ENCODE data around the gene SCEL.

The SCEL gene

DNA sequence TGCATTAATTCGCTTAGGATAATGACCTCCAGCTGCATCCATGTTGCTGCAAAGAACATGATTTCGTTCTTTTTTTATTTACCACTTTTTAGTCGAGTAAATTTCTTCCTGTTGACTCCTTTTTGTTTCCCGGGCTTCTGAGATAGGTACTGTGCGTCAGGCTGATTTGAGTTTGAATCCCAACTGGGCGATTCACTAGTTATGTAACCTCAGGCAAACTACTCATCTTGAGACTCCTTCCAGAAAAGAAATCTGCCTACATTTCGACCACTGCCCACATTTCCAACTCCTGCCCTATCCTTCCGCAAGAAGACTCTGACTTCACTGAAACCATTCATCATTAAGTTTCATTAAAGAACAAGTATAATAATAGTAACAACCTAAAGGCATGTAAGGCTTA, 8.2 kb downstream of the SCEL start:
- Histone ChIP-seq H3K36me3 (ENCODE audit: control insufficient read depth in 2 of 2, insufficient read depth in 1 of 2, low read length in 2 of 2) (no peaks in the 10 kb centered on the region), H3K27ac (ENCODE audit: extremely low read depth, low read depth, low read length) (no peak overlapping the region), H3K4me1 (ENCODE audit: control insufficient read depth, insufficient read depth, low read length) (no peaks in the 10 kb centered on the region), H3K4me3 (ENCODE audit: low read depth, low read length) (no peak overlapping the region), H3K9me3 (ENCODE audit: control insufficient read depth, insufficient read depth, low read depth, low read length) (no peaks in the 10 kb centered on the region)
- ChIA-PET CTCF (interaction anchor here (1.1 to 2.0 kb wide), 2 partner anchors 50 to 66 kb away, joined by 3 to 6 read pairs; no protein-coding TSS in a partner anchor), POLR2A (no interaction called here)
- TF ChIP-seq ZSCAN30 (tag by site-specific recombination; IDR thresholded peaks at IDR 0.05) (no peak), PRDM2 (tag by site-specific recombination; IDR thresholded peaks at IDR 0.05; ENCODE audit: borderline replicate concordance) (no peak), KLF7 (tag by site-specific recombination; IDR thresholded peaks at IDR 0.05; ENCODE audit: borderline replicate concordance) (no peak)

DNA sequence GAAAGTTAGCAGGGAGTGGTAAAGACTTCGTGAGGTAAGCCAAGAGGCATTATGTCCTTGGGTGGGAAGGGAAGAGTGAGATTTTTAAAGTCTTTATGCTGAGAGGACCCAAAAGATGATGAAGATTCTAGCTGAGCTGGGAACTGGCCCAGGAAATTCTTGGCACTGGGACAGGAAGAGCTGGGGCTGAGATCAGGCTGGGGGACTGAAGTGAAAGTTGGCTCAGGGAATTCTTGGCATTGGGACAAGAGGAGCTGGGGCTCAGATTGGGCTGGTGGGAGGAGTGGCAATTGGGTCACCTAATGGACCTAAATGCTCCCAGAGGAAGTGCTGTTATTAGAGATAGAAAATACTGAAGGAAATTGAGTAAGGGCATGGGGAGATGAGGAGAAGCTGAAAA, 8.8 kb downstream of the SCEL start:
- POLR2A ChIA-PET = no interaction called here
- H3K27ac ChIP-seq (ENCODE audit: extremely low read depth, low read depth, low read length) = no peak overlapping the region
- no peak overlapping the region for H3K4me3 ChIP-seq (ENCODE audit: low read depth, low read length)
- H3K9me3 ChIP-seq (ENCODE audit: control insufficient read depth, insufficient read depth, low read depth, low read length) = no peaks in the 10 kb centered on the region
- TF ChIP-seq ZNF335 (tag by site-specific recombination; conservative IDR thresholded peaks at IDR 0.05) (0 out of 2 replicates have a peak, but pooled peaks have one; percentile 5), PRDM1 (tag by site-specific recombination; IDR thresholded peaks at IDR 0.05) (no peak), SETDB1 (IDR thresholded peaks at IDR 0.05; ENCODE audit: insufficient read length, low read length) (no peak), ZNF423 (tag by site-specific recombination; IDR thresholded peaks at IDR 0.05) (no peak), ZNF660 (tag by site-specific recombination; IDR thresholded peaks at IDR 0.05) (0 out of 2 replicates have a peak, but pooled peaks have one; percentile 48), ZNF121 (tag by site-specific recombination; IDR thresholded peaks at IDR 0.05) (no peak), ZNF571 (tag by site-specific recombination; IDR thresholded peaks at IDR 0.05) (no peak)
- TF ChIP-seq, protein P1, sequence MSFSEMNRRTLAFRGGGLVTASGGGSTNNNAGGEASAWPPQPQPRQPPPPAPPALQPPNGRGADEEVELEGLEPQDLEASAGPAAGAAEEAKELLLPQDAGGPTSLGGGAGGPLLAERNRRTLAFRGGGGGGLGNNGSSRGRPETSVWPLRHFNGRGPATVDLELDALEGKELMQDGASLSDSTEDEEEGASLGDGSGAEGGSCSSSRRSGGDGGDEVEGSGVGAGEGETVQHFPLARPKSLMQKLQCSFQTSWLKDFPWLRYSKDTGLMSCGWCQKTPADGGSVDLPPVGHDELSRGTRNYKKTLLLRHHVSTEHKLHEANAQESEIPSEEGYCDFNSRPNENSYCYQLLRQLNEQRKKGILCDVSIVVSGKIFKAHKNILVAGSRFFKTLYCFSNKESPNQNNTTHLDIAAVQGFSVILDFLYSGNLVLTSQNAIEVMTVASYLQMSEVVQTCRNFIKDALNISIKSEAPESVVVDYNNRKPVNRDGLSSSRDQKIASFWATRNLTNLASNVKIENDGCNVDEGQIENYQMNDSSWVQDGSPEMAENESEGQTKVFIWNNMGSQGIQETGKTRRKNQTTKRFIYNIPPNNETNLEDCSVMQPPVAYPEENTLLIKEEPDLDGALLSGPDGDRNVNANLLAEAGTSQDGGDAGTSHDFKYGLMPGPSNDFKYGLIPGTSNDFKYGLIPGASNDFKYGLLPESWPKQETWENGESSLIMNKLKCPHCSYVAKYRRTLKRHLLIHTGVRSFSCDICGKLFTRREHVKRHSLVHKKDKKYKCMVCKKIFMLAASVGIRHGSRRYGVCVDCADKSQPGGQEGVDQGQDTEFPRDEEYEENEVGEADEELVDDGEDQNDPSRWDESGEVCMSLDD (tag by site-specific recombination; IDR thresholded peaks at IDR 0.05) = no peak
- TF ChIP-seq, protein P2, sequence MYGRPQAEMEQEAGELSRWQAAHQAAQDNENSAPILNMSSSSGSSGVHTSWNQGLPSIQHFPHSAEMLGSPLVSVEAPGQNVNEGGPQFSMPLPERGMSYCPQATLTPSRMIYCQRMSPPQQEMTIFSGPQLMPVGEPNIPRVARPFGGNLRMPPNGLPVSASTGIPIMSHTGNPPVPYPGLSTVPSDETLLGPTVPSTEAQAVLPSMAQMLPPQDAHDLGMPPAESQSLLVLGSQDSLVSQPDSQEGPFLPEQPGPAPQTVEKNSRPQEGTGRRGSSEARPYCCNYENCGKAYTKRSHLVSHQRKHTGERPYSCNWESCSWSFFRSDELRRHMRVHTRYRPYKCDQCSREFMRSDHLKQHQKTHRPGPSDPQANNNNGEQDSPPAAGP (tag by site-specific recombination; IDR thresholded peaks at IDR 0.05) = no peak
- no peaks in the 10 kb centered on the region for H3K36me3 ChIP-seq (ENCODE audit: control insufficient read depth in 2 of 2, insufficient read depth in 1 of 2, low read length in 2 of 2)
- CTCF ChIA-PET = interaction anchor here (0.6 to 2.0 kb wide), 4 partner anchors 51 to 410 kb away, joined by 3 to 6 read pairs (median 3); no protein-coding TSS in a partner anchor
- no peaks in the 10 kb centered on the region for H3K4me1 ChIP-seq (ENCODE audit: control insufficient read depth, insufficient read depth, low read length)
